CD4-positive, alpha-beta T cell treated with Interleukin-4 for 4 hours (primary cell): ENCODE measurements around the gene TMPRSS5.
"Not testable (repeated sequence)": the region's sequence is repeated elsewhere in the genome, so short reads cannot be mapped to it uniquely, and the experiment has no call there.

Experiments
- DNase-seq: peaks from one replicate; pipeline ENCODE4 v3.0.0-alpha.2; 2020

TMPRSS5 gene

GRCh38 chr11:113705871-113706655 is at the start of gene TMPRSS5:
Gene TMPRSS5 (minus strand): TSS chr11:113706308. CDS start chr11:113706224, 84 bp downstream.
- no peak for DNase-seq

GRCh38 chr11:113752932-113753331 is 46.8 kb upstream of the TMPRSS5 start:
- DNase-seq: no peak

- DNase-seq: no peak
Measured at GRCh38 chr11:113736323-113736722, 30.2 kb upstream of the TMPRSS5 start.

- DNase-seq: no peak
Measured at GRCh38 chr11:113732092-113732491, 26.0 kb upstream of the TMPRSS5 start.

- no peak for DNase-seq
Measured at GRCh38 chr11:113730887-113731726, 25.0 kb upstream of the TMPRSS5 start.

GRCh38 chr11:113729456-113729855 is 23.3 kb upstream of the TMPRSS5 start:
- no peak for DNase-seq

GRCh38 chr11:113728814-113729213 is 22.7 kb upstream of the TMPRSS5 start:
- DNase-seq: no peak

- DNase-seq: no peak
Measured at GRCh38 chr11:113725913-113726312, 19.8 kb upstream of the TMPRSS5 start.

- no peak for DNase-seq
Measured at GRCh38 chr11:113725407-113725806, 19.3 kb upstream of the TMPRSS5 start.

- no peak for DNase-seq
Measured at GRCh38 chr11:113724778-113725177, 18.7 kb upstream of the TMPRSS5 start.

GRCh38 chr11:113723787-113724186 is 17.7 kb upstream of the TMPRSS5 start:
- no peak for DNase-seq

- no peak for DNase-seq
Measured at GRCh38 chr11:113722934-113723333, 16.8 kb upstream of the TMPRSS5 start.

- no peak for DNase-seq
Measured at GRCh38 chr11:113722221-113722620, 16.1 kb upstream of the TMPRSS5 start.

- no peak for DNase-seq
Measured at GRCh38 chr11:113721462-113722066, 15.5 kb upstream of the TMPRSS5 start.

- not testable (repeated sequence) for DNase-seq
Measured at GRCh38 chr11:113720478-113720877, 14.4 kb upstream of the TMPRSS5 start.

- DNase-seq: no peak
Measured at GRCh38 chr11:113715882-113716625, 9.9 kb upstream of the TMPRSS5 start.

- DNase-seq: no peak
Measured at GRCh38 chr11:113715273-113715672, 9.2 kb upstream of the TMPRSS5 start.

GRCh38 chr11:113710989-113711388 is 4.9 kb upstream of the TMPRSS5 start:
- DNase-seq: no peak

GRCh38 chr11:113703551-113703950 is 2.6 kb downstream of the TMPRSS5 start:
- not testable (repeated sequence) for DNase-seq

GRCh38 chr11:113701491-113701890 is 4.6 kb downstream of the TMPRSS5 start:
- DNase-seq: no peak

GRCh38 chr11:113698515-113698914 is 7.6 kb downstream of the TMPRSS5 start:
- DNase-seq: no peak

GRCh38 chr11:113697756-113698407 is 8.2 kb downstream of the TMPRSS5 start:
- DNase-seq: no peak
